SK-N-MC (cell line): ENCODE measurements around the gene ABTB2.

Experiments used
- EZH2 ChIP-seq: fragments of 200-600 bp; sonication (generic); IDR thresholded peaks from one replicate; pipeline ENCODE4 v1.6.1; 2017; ENCODE audit warnings: antibody characterized with exemption
- FOXP2 ChIP-seq: optimal IDR thresholded peaks from 2 replicates; pipeline ENCODE3; 2011; ENCODE audit warnings: mild to moderate bottlenecking, moderate library complexity; ENCODE audit not compliant: insufficient read depth; ENCODE audit errors: extremely low read length, control extremely low read depth
- POLR2AphosphoS5 ChIP-seq: IDR thresholded peaks from 2 replicates; pipeline ENCODE4 v1.6.1; 2012; ENCODE audit warnings: mild to moderate bottlenecking, low read depth, low read length, borderline replicate concordance

- TF ChIP-seq EZH2 (no peak), POLR2AphosphoS5 (no peak), FOXP2 (no peak)
These were observed 210.9 kb downstream of the ABTB2 start for GRCh38 chr11:34146866-34147265.
